Activated naive CD4-positive, alpha-beta T cell treated with anti-CD3 and anti-CD28 coated beads, Interleukin-2, amount 10 ng/mL, durations not matched to agents 5 hours and 36 hours (primary cell): ENCODE measurements around the gene PTPRZ1. TPM values are rescaled to one million over a fixed set of nuclear protein-coding genes. Genes with fewer than 3 reads are reported as not detected.

Source experiments
- total RNA-seq, 2 experiments: library from RNA; stranded (reverse); gene quantifications; one replicate each; pipeline ENCODE4 v1.2.3, GENCODE V29; 2021

The PTPRZ1 gene
- total RNA-seq: not detected

GRCh38 chr7:121872831-121873288 lies at the start of gene PTPRZ1:
PTPRZ1 (plus strand) TSS chr7:121873161; CDS start chr7:121873500, 339 bp downstream.

